Measurements from ENCODE around the gene ABCC3.

ABCC3 gene

GRCh38 chr17:50614471-50615051 lies 20.1 kb upstream of the ABCC3 start:
- Histone ChIP-seq H3K27ac (replicated peaks) (no peak overlapping the region), H3K27me3 (ENCODE audit: insufficient read depth, poor library complexity, severe bottlenecking) (peaks cover 7% of the 10 kb centered on the region), H3K4me3 (replicated peaks; ENCODE audit: insufficient read depth, low read length) (no peak overlapping the region)
- no peak for TF ChIP-seq SPI1 (IDR thresholded peaks at IDR 0.05; ENCODE audit: borderline replicate concordance, low read depth)
- no peak for TF ChIP-seq POLR2AphosphoS5 (IDR thresholded peaks at IDR 0.05; ENCODE audit: low read depth)
- no peak for TF ChIP-seq CTCF (IDR thresholded peaks at IDR 0.05; ENCODE audit: insufficient read depth, low read length)
- no peak for TF ChIP-seq REST (IDR thresholded peaks at IDR 0.05; ENCODE audit: insufficient replicate concordance, low read depth)
- no peak for TF ChIP-seq GABPA (IDR thresholded peaks at IDR 0.05; ENCODE audit: low read depth)
- DNase-seq (ENCODE audit: low read depth in 1 of 2, low spot score in 1 of 2) = no peak

GRCh38 chr17:50615828-50616227 lies 18.9 kb upstream of the ABCC3 start:
- TF ChIP-seq REST (IDR thresholded peaks at IDR 0.05; ENCODE audit: insufficient replicate concordance, low read depth) (no peak), SPI1 (IDR thresholded peaks at IDR 0.05; ENCODE audit: borderline replicate concordance, low read depth) (no peak), POLR2AphosphoS5 (IDR thresholded peaks at IDR 0.05; ENCODE audit: low read depth) (no peak), CTCF (IDR thresholded peaks at IDR 0.05; ENCODE audit: insufficient read depth, low read length) (no peak), GABPA (IDR thresholded peaks at IDR 0.05; ENCODE audit: low read depth) (no peak)

GRCh38 chr17:50618300-50618699 lies 16.4 kb upstream of the ABCC3 start:
- no peak for DNase-seq (ENCODE audit: low read depth in 1 of 2, low spot score in 1 of 2)
- H3K4me3 ChIP-seq (replicated peaks; ENCODE audit: insufficient read depth, low read length) = no peak overlapping the region
- H3K27me3 ChIP-seq (ENCODE audit: insufficient read depth, poor library complexity, severe bottlenecking) = peaks cover 9% of the 10 kb centered on the region
- no peak for TF ChIP-seq CTCF (IDR thresholded peaks at IDR 0.05; ENCODE audit: insufficient read depth, low read length)
- no peak overlapping the region for H3K27ac ChIP-seq (replicated peaks)

More at GRCh38 chr17:50615828-50616227, 18.9 kb upstream of the ABCC3 start:
- peaks cover 9% of the 10 kb centered on the region for H3K27me3 ChIP-seq (ENCODE audit: insufficient read depth, poor library complexity, severe bottlenecking)
- H3K4me3 ChIP-seq (replicated peaks; ENCODE audit: insufficient read depth, low read length) = no peak overlapping the region
- no peak for DNase-seq (ENCODE audit: low read depth in 1 of 2, low spot score in 1 of 2)
- no peak overlapping the region for H3K27ac ChIP-seq (replicated peaks)

GRCh38 chr17:50618941-50619340 lies 15.7 kb upstream of the ABCC3 start:
- TF ChIP-seq SPI1 (IDR thresholded peaks at IDR 0.05; ENCODE audit: borderline replicate concordance, low read depth) = no peak
- H3K27me3 ChIP-seq (ENCODE audit: insufficient read depth, poor library complexity, severe bottlenecking) = peaks cover 9% of the 10 kb centered on the region
- no peak overlapping the region for H3K4me3 ChIP-seq (replicated peaks; ENCODE audit: insufficient read depth, low read length)
- no peak overlapping the region for H3K27ac ChIP-seq (replicated peaks)
- DNase-seq (ENCODE audit: low read depth in 1 of 2, low spot score in 1 of 2) = peak in 1 of 2 experiments; percentile 24

Measured in HL-60 (cell line).